ENCODE measurements around the gene RNF220.

The RNF220 gene

DNA sequence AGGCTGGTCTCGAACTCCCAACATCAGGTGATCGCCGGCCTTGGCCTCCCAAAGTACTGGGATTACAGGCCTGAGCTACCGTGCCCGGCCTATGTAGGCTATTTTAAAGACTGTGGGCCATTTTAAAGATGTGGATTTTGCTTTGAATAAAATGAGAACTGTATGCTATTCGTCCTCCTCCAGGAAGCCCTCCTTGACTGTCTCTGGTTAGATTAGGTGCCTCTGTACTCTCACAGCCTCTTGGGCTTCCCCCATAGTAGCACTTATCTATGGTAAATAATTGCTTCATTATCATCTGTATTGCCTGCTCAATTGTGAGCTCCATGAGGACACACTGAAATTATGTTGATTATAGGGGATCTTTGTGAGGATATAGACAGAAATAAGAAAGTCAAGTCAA is 29.5 kb upstream of the RNF220 start:
- no peaks in the 10 kb centered on the region for H3K9me3 ChIP-seq (ENCODE audit: control insufficient read depth in 1 of 2, low read length in 2 of 2)
- H3K27me3 ChIP-seq (ENCODE audit: control insufficient read depth in 1 of 2, insufficient read depth in 2 of 2, low read length in 2 of 2), result no peaks in the 10 kb centered on the region
- H3K4me3 ChIP-seq (ENCODE audit: low read depth in 1 of 2, low read length in 2 of 2), result no peak overlapping the region
- H3K9ac ChIP-seq (ENCODE audit: low read depth in 1 of 2, low read length in 2 of 2), result no peak overlapping the region
- no peaks in the 10 kb centered on the region for H3K4me1 ChIP-seq (ENCODE audit: control insufficient read depth in 1 of 2, insufficient read depth in 2 of 2, low read length in 2 of 2)
- H3K36me3 ChIP-seq (ENCODE audit: control insufficient read depth in 1 of 2, insufficient read depth in 2 of 2, low read length in 2 of 2), result no peaks in the 10 kb centered on the region
- H3K27ac ChIP-seq (ENCODE audit: low read depth, low read length), result no peak overlapping the region

DNA sequence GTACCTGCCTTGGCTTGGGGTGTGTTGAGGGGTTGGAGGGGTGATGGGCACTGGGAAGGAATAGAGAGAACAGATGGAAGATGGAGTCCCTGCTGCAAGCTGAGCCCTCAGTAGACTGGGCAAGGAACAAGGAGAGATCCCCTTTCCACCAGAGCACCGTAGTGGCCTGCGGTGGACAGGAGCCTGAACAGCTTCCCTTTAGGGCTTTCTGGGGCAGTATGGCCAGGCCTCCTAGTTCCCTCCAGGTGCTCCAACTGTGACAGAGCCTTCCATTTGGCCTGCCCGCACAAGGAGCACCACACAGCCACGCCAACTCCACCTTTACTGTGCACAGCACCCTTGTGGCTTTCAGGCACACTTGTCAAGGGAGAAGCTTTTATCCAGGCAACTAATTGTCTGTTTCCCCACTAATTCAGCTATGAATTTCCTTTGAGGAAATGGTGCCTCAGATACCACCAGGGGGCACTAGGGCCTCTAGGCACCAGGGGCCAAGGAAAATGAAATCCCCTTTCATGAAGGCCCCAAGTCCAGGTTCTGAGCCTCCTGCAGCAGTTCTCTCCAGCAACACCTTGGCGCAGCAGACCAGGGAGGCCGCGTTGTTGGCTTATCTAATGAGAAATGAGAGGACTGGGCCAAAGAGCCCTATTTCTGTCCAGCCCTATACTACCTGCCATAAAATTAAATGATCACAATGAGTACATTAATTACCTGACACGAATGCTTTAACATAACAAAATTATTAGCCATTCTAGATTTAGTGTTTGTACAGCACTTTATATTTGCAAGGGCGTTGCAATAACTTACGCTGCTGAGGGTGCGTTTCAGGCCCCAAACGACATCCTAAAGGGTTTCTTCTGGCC is 26.9 kb upstream of the RNF220 start:
- no peaks in the 10 kb centered on the region for H3K9me3 ChIP-seq (ENCODE audit: control insufficient read depth in 1 of 2, low read length in 2 of 2)
- no peak overlapping the region for H3K9ac ChIP-seq (ENCODE audit: low read depth in 1 of 2, low read length in 2 of 2)
- H3K27me3 ChIP-seq (ENCODE audit: control insufficient read depth in 1 of 2, insufficient read depth in 2 of 2, low read length in 2 of 2), result no peaks in the 10 kb centered on the region
- H3K4me3 ChIP-seq (ENCODE audit: low read depth in 1 of 2, low read length in 2 of 2), result no peak overlapping the region
- no peaks in the 10 kb centered on the region for H3K4me1 ChIP-seq (ENCODE audit: control insufficient read depth in 1 of 2, insufficient read depth in 2 of 2, low read length in 2 of 2)
- no peaks in the 10 kb centered on the region for H3K36me3 ChIP-seq (ENCODE audit: control insufficient read depth in 1 of 2, insufficient read depth in 2 of 2, low read length in 2 of 2)
- H3K27ac ChIP-seq (ENCODE audit: low read depth, low read length), result no peak overlapping the region

DNA sequence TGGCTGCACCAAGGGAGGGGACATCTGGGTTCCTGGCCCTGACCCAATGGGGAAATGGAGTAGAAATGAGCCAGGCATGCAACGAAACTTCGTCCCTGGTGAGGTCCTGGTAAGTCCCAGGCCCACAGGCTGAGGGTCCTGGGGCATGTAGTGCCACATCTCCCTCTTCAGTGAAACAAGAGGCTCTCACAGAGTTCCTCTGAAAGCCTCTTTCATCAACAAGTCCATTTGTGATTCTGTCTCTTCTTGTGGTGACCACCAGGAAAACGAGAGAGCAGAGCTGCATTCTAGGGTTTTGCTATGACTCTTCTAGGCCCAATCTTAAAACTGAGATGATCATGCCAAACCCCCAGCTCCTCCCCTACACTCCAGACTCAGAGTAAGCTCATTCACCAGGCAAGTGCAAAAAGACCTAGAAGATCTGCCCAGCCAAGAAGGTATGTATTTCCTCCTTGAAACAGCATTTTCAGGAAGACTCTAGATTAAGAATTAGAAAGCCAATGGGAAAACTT is 24.3 kb upstream of the RNF220 start:
- Histone ChIP-seq H3K4me3 (ENCODE audit: low read depth in 1 of 2, low read length in 2 of 2) (no peak overlapping the region), H3K36me3 (ENCODE audit: control insufficient read depth in 1 of 2, insufficient read depth in 2 of 2, low read length in 2 of 2) (no peaks in the 10 kb centered on the region), H3K27me3 (ENCODE audit: control insufficient read depth in 1 of 2, insufficient read depth in 2 of 2, low read length in 2 of 2) (no peaks in the 10 kb centered on the region), H3K27ac (ENCODE audit: low read depth, low read length) (no peak overlapping the region), H3K9ac (ENCODE audit: low read depth in 1 of 2, low read length in 2 of 2) (no peak overlapping the region), H3K4me1 (ENCODE audit: control insufficient read depth in 1 of 2, insufficient read depth in 2 of 2, low read length in 2 of 2) (no peaks in the 10 kb centered on the region), H3K9me3 (ENCODE audit: control insufficient read depth in 1 of 2, low read length in 2 of 2) (no peaks in the 10 kb centered on the region)

DNA sequence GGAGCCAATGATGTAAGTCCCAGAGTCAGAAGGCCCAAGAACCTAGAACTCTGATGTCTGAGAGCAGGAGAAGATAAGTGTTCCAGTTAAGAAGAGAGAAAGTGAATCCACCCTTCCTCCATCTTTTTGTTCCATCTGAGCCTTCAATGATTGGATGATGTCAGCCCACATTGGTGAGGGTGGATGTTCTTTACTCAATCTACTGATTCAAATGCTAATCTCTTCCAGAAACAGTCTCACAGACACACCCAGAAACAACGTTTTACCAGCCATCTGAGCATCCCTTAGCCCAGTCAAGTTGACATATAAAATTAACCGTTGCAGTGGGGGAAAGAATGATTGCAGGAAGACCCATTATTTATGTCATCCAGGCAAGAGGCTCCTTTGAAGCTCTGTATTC is 16.5 kb upstream of the RNF220 start:
- no peak overlapping the region for H3K4me3 ChIP-seq (ENCODE audit: low read depth in 1 of 2, low read length in 2 of 2)
- H3K4me1 ChIP-seq (ENCODE audit: control insufficient read depth in 1 of 2, insufficient read depth in 2 of 2, low read length in 2 of 2), result no peaks in the 10 kb centered on the region
- H3K9me3 ChIP-seq (ENCODE audit: control insufficient read depth in 1 of 2, low read length in 2 of 2), result no peaks in the 10 kb centered on the region
- H3K27ac ChIP-seq (ENCODE audit: low read depth, low read length), result no peak overlapping the region
- H3K27me3 ChIP-seq (ENCODE audit: control insufficient read depth in 1 of 2, insufficient read depth in 2 of 2, low read length in 2 of 2), result peaks cover 0 to 19% of the 10 kb centered on the region in 2 donors
- no peaks in the 10 kb centered on the region for H3K36me3 ChIP-seq (ENCODE audit: control insufficient read depth in 1 of 2, insufficient read depth in 2 of 2, low read length in 2 of 2)
- H3K9ac ChIP-seq (ENCODE audit: low read depth in 1 of 2, low read length in 2 of 2), result no peak overlapping the region

DNA sequence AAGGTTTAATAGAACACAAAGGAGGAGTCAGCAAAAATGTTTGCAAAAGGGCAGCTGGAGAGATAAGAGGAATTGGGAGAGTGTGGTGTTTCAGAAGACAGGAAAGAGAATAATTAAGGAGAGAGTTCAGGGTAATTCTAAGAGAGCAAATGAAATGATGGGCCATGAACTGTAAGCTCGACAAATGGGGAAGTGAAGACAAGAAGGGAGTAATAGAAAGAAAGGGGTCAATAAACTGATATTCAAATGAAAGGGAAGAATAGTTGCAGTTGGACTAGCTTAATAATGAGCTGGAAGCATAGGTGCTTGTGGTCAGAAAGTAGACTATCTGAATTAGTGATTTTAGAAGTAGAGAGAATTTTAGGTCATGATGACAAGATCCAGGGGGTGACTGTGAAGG is 15.6 kb upstream of the RNF220 start:
- Histone ChIP-seq H3K9me3 (ENCODE audit: control insufficient read depth in 1 of 2, low read length in 2 of 2) (no peaks in the 10 kb centered on the region), H3K4me1 (ENCODE audit: control insufficient read depth in 1 of 2, insufficient read depth in 2 of 2, low read length in 2 of 2) (no peaks in the 10 kb centered on the region), H3K9ac (ENCODE audit: low read depth in 1 of 2, low read length in 2 of 2) (no peak overlapping the region), H3K36me3 (ENCODE audit: control insufficient read depth in 1 of 2, insufficient read depth in 2 of 2, low read length in 2 of 2) (no peaks in the 10 kb centered on the region), H3K27me3 (ENCODE audit: control insufficient read depth in 1 of 2, insufficient read depth in 2 of 2, low read length in 2 of 2) (peaks cover 0 to 19% of the 10 kb centered on the region in 2 donors), H3K4me3 (ENCODE audit: low read depth in 1 of 2, low read length in 2 of 2) (no peak overlapping the region), H3K27ac (ENCODE audit: low read depth, low read length) (no peak overlapping the region)

DNA sequence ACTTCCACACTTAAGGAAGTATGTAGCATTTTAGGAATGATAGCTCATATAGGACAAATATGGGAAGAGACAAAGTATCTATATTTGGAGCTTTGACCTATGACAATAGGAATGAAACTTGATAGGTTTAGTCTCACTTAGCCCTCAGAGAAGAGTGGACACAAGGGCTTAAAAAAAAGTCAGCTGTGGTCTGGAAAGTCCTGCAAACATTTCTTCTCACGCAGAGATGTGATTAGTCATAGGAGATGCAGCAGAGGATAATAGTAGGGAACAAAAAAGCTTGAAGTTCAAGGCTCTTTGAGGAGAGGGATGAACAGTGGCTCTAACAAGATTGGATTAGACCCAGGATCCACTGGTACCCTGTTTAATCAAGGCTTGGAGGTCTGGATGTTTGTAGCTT is 14.8 kb upstream of the RNF220 start:
- Histone ChIP-seq H3K9ac (ENCODE audit: low read depth in 1 of 2, low read length in 2 of 2) (no peak overlapping the region), H3K9me3 (ENCODE audit: control insufficient read depth in 1 of 2, low read length in 2 of 2) (no peaks in the 10 kb centered on the region), H3K36me3 (ENCODE audit: control insufficient read depth in 1 of 2, insufficient read depth in 2 of 2, low read length in 2 of 2) (no peaks in the 10 kb centered on the region), H3K4me3 (ENCODE audit: low read depth in 1 of 2, low read length in 2 of 2) (no peak overlapping the region), H3K27ac (ENCODE audit: low read depth, low read length) (no peak overlapping the region), H3K27me3 (ENCODE audit: control insufficient read depth in 1 of 2, insufficient read depth in 2 of 2, low read length in 2 of 2) (peaks cover 0 to 19% of the 10 kb centered on the region in 2 donors), H3K4me1 (ENCODE audit: control insufficient read depth in 1 of 2, insufficient read depth in 2 of 2, low read length in 2 of 2) (no peaks in the 10 kb centered on the region)

DNA sequence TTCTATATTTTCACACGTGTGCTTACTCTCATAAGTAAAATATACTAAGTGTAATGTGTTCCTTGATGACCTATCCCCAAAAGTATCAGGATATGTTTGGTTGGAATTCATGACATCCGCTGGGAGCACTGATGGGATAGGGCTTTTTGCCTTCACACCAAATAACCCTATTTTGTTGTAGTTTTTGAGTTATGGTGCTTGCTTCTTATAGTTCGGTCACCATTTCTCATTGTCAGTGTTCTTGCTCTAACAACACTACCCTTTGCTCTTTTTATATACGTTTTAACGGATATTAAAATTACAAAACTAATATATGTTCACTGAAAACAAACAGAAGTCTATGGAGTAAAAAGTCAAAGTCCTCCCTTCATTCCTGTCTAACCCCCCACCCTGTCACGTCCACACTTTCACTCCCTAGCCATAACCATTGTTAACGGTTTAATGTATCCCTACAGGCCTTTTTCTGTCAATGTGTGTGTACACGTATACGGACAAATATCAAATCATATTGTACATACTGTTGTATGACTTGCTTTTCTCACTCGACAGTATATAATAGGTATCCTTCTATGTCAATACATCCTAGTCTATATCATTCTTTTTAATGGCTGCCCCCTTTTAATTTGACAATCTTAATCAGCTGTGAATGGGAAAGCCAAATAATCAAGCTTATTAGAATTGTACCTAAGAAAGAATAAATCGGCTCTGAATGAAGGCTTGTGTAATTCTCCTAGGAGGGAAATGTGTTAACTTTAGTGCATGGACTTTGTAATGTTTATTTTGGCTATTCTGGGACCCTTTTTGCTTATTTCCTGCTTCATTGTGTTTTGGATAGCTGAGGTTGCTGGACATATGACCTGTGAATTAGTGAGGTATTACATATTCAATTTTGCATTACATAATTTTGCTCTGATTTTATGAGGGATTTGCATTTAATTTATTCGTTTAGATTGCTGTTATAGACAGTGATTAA is 3.5 kb upstream of the RNF220 start:
- H3K9me3 ChIP-seq (ENCODE audit: control insufficient read depth in 1 of 2, low read length in 2 of 2), result no peaks in the 10 kb centered on the region
- peaks cover 53 to 62% of the 10 kb centered on the region in 2 donors for H3K27me3 ChIP-seq (ENCODE audit: control insufficient read depth in 1 of 2, insufficient read depth in 2 of 2, low read length in 2 of 2)
- peaks cover 8 to 17% of the 10 kb centered on the region in 2 donors for H3K4me1 ChIP-seq (ENCODE audit: control insufficient read depth in 1 of 2, insufficient read depth in 2 of 2, low read length in 2 of 2)
- H3K27ac ChIP-seq (ENCODE audit: low read depth, low read length), result no peak overlapping the region
- no peak overlapping the region for H3K4me3 ChIP-seq (ENCODE audit: low read depth in 1 of 2, low read length in 2 of 2)
- no peak overlapping the region for H3K9ac ChIP-seq (ENCODE audit: low read depth in 1 of 2, low read length in 2 of 2)
- H3K36me3 ChIP-seq (ENCODE audit: control insufficient read depth in 1 of 2, insufficient read depth in 2 of 2, low read length in 2 of 2), result no peaks in the 10 kb centered on the region

DNA sequence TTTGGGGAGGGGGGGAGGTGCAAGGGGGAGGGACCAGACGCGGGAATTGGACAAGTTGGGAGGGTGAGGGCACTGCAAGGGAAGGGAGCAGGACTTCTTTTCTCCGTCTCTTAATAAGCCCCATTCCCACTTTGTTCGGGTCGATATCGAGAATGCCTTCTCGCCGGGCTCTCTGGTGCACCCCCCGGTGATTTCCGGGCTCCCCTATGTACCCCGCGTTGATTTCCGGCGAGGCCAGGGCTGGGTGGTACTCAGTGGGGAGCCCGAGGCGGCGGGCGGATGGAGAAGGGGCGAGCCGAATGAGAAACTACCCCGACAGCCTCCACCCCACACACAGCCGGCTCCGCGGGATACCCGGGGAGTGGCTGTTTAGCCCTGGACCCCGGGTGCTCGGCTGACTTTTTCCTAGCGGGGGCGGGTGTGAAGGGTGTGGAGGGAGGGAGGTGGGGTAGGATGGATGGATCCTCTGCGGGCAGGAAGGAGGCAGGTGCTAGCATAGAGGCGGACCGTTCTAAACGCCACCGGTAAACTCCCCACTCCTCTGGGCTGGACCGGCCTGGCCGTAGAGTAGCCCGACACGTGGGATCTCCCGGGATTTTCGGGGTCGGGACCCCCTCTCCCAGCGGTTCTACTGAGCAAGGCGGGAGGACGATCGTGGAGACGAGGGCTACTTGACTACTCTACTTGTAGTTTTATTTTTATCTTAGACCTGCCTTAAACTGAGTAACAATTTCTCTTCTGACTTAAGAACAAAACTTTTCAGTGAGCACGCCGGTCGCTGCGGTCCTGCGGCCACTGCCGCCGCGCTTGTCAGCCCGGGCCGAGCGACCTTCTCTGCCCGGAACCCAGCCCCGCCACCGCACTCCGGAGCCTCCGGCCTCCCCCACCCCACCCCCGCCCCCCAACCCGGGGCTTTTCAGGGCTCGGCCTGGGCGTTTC is 1.0 kb downstream of the RNF220 start:
- H3K4me1 ChIP-seq (ENCODE audit: control insufficient read depth in 1 of 2, insufficient read depth in 2 of 2, low read length in 2 of 2), result peaks cover 11 to 26% of the 10 kb centered on the region in 2 donors
- no peak overlapping the region for H3K9ac ChIP-seq (ENCODE audit: low read depth in 1 of 2, low read length in 2 of 2)
- peak overlapping the region; percentile 66 to 74 for H3K4me3 ChIP-seq (ENCODE audit: low read depth in 1 of 2, low read length in 2 of 2)
- H3K9me3 ChIP-seq (ENCODE audit: control insufficient read depth in 1 of 2, low read length in 2 of 2), result no peaks in the 10 kb centered on the region
- no peak overlapping the region for H3K27ac ChIP-seq (ENCODE audit: low read depth, low read length)
- no peaks in the 10 kb centered on the region for H3K36me3 ChIP-seq (ENCODE audit: control insufficient read depth in 1 of 2, insufficient read depth in 2 of 2, low read length in 2 of 2)
- peaks cover 76 to 80% of the 10 kb centered on the region in 2 donors for H3K27me3 ChIP-seq (ENCODE audit: control insufficient read depth in 1 of 2, insufficient read depth in 2 of 2, low read length in 2 of 2)

DNA sequence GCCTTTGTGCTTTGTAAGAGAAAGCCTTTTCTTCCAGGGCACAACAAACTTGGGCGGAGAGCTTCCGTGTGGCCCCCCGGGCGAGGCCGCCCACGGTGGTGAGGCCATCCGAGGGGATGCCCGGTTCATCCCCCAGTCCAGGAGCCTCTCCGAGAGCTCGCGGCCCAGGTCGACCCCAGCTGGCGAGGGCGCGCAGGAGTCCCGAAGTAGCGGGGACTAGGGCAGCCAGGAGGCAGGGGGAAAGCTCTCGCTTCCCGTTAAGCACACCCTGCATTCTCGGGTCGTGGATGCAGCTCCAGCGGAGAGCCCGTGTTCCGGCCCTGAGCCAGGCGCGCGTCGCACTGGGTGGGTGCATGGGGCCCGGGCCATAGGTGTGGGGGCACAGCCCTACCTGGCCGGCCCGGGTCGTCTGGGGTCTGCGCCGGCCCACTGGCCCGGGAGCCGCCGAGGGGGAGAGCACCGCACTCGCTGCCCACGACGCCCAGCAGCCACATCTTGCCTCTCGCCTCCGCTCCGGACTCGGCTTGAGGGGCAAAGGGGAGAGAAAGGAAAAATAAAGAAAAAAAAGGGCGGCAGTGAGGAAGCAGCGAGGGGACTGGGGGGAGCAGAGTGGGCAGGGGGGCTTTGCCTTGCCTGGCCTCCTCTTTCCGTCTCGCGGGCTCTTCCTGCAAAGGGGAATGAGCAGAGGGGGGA is 1.8 kb downstream of the RNF220 start:
- Histone ChIP-seq H3K9ac (ENCODE audit: low read depth in 1 of 2, low read length in 2 of 2) (no peak overlapping the region), H3K4me1 (ENCODE audit: control insufficient read depth in 1 of 2, insufficient read depth in 2 of 2, low read length in 2 of 2) (peaks cover 11 to 26% of the 10 kb centered on the region in 2 donors), H3K4me3 (ENCODE audit: low read depth in 1 of 2, low read length in 2 of 2) (peak overlapping the region; percentile 23 to 66), H3K27me3 (ENCODE audit: control insufficient read depth in 1 of 2, insufficient read depth in 2 of 2, low read length in 2 of 2) (peaks cover 80 to 82% of the 10 kb centered on the region in 2 donors), H3K36me3 (ENCODE audit: control insufficient read depth in 1 of 2, insufficient read depth in 2 of 2, low read length in 2 of 2) (no peaks in the 10 kb centered on the region), H3K27ac (ENCODE audit: low read depth, low read length) (no peak overlapping the region), H3K9me3 (ENCODE audit: control insufficient read depth in 1 of 2, low read length in 2 of 2) (no peaks in the 10 kb centered on the region)

All from duodenal mucosa (tissue), 2 donors.